Measurements from ENCODE around the gene COMT. TPM values are rescaled to one million over a fixed set of nuclear protein-coding genes. Genes with fewer than 3 reads are reported as not detected.

COMT gene
- total RNA-seq, 1 experiment from 2014 or later: 72.0 TPM

GRCh38 chr22:19988965-19989724, 47.6 kb downstream of the COMT start:
- H3K4me2 ChIP-seq (ENCODE audit: low read depth, low read length, poor library complexity, severe bottlenecking): no peak overlapping the region
- peaks cover 33% of the 10 kb centered on the region for H4K20me1 ChIP-seq (ENCODE audit: insufficient read depth, low read depth, low read length)
- H3K36me3 ChIP-seq (ENCODE audit: insufficient read depth, low read length): no peaks in the 10 kb centered on the region
- peaks cover 5% of the 10 kb centered on the region for H3K4me1 ChIP-seq (ENCODE audit: low read length)
- no peaks in the 10 kb centered on the region for H3K9me2 ChIP-seq (replicated peaks; ENCODE audit: insufficient read depth, low read length)
- H3K27ac ChIP-seq (ENCODE audit: low read length): no peak overlapping the region
- H3K27me3 ChIP-seq (ENCODE audit: low read length): no peaks in the 10 kb centered on the region
- H3K79me2 ChIP-seq (ENCODE audit: low read length): no peaks in the 10 kb centered on the region; the same call in 1 of the 2 replicates
- no peaks in the 10 kb centered on the region for H3K9me3 ChIP-seq (ENCODE audit: low read length)
- H2AFZ ChIP-seq (ENCODE audit: low read length): no peak overlapping the region
- no peak overlapping the region for H3K9ac ChIP-seq (ENCODE audit: low read length)
- no peak for DNase-seq
- no peak overlapping the region for H3K4me3 ChIP-seq (ENCODE audit: low read length)

DNA sequence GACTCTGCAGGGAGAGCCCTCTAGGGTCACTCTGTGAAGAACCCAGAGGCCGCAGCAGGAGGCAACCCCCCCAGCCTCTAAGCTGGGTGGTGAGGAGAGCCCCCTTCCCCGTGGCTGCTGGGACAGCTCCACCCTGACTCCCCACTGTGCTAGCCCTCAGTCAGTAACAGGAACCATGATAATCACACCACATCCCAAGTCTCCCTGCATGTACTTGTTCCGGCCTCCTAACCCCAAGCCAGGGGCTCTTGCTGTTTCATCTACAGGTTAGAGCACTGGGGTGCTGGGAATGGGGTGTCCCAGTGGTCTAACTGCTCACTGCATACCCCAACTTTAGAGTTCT, 48.1 kb downstream of the COMT start:
- Histone ChIP-seq H3K27me3 (ENCODE audit: low read length) (no peaks in the 10 kb centered on the region), H4K20me1 (ENCODE audit: insufficient read depth, low read depth, low read length) (peaks cover 30% of the 10 kb centered on the region), H3K4me3 (ENCODE audit: low read length) (no peak overlapping the region), H2AFZ (ENCODE audit: low read length) (no peak overlapping the region), H3K27ac (ENCODE audit: low read length) (no peak overlapping the region), H3K9me3 (ENCODE audit: low read length) (no peaks in the 10 kb centered on the region), H3K9me2 (replicated peaks; ENCODE audit: insufficient read depth, low read length) (no peaks in the 10 kb centered on the region), H3K4me1 (ENCODE audit: low read length) (peaks cover 5% of the 10 kb centered on the region), H3K79me2 (ENCODE audit: low read length) (no peaks in the 10 kb centered on the region; the same call in 1 of the 2 replicates), H3K4me2 (ENCODE audit: low read depth, low read length, poor library complexity, severe bottlenecking) (no peak overlapping the region), H3K36me3 (ENCODE audit: insufficient read depth, low read length) (no peaks in the 10 kb centered on the region), H3K9ac (ENCODE audit: low read length) (no peak overlapping the region)
- no peak for DNase-seq

DNA sequence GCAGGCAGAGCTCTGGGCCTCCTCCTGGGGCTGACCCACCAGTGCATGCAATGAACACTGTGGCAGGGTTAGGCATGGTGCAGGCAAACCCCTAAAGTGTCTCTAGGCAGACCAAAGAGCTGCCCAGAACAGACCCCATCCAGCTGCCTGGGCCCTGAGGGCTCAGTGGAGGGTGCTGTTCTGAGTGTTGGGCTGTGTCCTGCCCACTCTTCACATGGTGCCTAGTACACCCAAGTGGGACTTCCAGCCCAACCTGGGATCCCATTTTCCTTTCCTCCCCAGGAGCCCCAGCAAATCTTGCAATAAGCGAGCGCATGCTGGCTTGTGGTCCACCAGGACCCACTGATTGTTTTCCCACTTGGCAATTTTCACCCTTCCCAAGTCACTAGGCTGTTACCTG, 48.6 kb downstream of the COMT start:
- Histone ChIP-seq H3K27me3 (ENCODE audit: low read length) (no peaks in the 10 kb centered on the region), H3K4me3 (ENCODE audit: low read length) (no peak overlapping the region), H2AFZ (ENCODE audit: low read length) (no peak overlapping the region), H3K4me1 (ENCODE audit: low read length) (peaks cover 5% of the 10 kb centered on the region), H3K36me3 (ENCODE audit: insufficient read depth, low read length) (no peaks in the 10 kb centered on the region), H3K27ac (ENCODE audit: low read length) (no peak overlapping the region), H3K79me2 (ENCODE audit: low read length) (no peaks in the 10 kb centered on the region; the same call in 1 of the 2 replicates), H3K9me3 (ENCODE audit: low read length) (no peaks in the 10 kb centered on the region), H3K4me2 (ENCODE audit: low read depth, low read length, poor library complexity, severe bottlenecking) (no peak overlapping the region), H4K20me1 (ENCODE audit: insufficient read depth, low read depth, low read length) (peaks cover 25% of the 10 kb centered on the region), H3K9me2 (replicated peaks; ENCODE audit: insufficient read depth, low read length) (no peaks in the 10 kb centered on the region), H3K9ac (ENCODE audit: low read length) (no peak overlapping the region)
- no peak for DNase-seq

GRCh38 chr22:19990609-19991394, 49.2 kb downstream of the COMT start:
- Histone ChIP-seq H3K4me1 (ENCODE audit: low read length) (peaks cover 5% of the 10 kb centered on the region), H3K4me2 (ENCODE audit: low read depth, low read length, poor library complexity, severe bottlenecking) (no peak overlapping the region), H3K9me2 (replicated peaks; ENCODE audit: insufficient read depth, low read length) (no peaks in the 10 kb centered on the region), H3K36me3 (ENCODE audit: insufficient read depth, low read length) (no peaks in the 10 kb centered on the region), H4K20me1 (ENCODE audit: insufficient read depth, low read depth, low read length) (peaks cover 23% of the 10 kb centered on the region), H3K27ac (ENCODE audit: low read length) (no peak overlapping the region), H3K79me2 (ENCODE audit: low read length) (no peaks in the 10 kb centered on the region; the same call in 1 of the 2 replicates), H3K27me3 (ENCODE audit: low read length) (no peaks in the 10 kb centered on the region), H3K4me3 (ENCODE audit: low read length) (no peak overlapping the region), H3K9ac (ENCODE audit: low read length) (no peak overlapping the region), H3K9me3 (ENCODE audit: low read length) (no peaks in the 10 kb centered on the region), H2AFZ (ENCODE audit: low read length) (no peak overlapping the region)
- DNase-seq: no peak

DNA sequence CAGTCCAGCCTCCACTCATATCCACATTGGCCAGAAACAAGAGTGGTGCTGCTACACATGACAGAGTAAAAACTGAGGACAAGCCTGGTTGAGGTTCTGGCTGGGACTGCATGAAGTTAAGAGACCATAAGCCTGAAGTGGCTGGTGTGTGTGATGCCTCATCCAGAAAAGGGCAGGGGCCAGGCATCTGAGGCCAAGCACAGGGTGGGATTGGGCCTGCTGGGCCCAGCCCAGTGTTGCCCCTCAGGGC, 49.7 kb downstream of the COMT start:
- no peak overlapping the region for H3K27ac ChIP-seq (ENCODE audit: low read length)
- no peaks in the 10 kb centered on the region for H3K9me3 ChIP-seq (ENCODE audit: low read length)
- H3K27me3 ChIP-seq (ENCODE audit: low read length): no peaks in the 10 kb centered on the region
- no peaks in the 10 kb centered on the region; the same call in 1 of the 2 replicates for H3K79me2 ChIP-seq (ENCODE audit: low read length)
- H3K4me2 ChIP-seq (ENCODE audit: low read depth, low read length, poor library complexity, severe bottlenecking): no peak overlapping the region
- H2AFZ ChIP-seq (ENCODE audit: low read length): no peak overlapping the region
- H4K20me1 ChIP-seq (ENCODE audit: insufficient read depth, low read depth, low read length): peaks cover 21% of the 10 kb centered on the region; the same call in 1 of the 2 replicates
- H3K36me3 ChIP-seq (ENCODE audit: insufficient read depth, low read length): no peaks in the 10 kb centered on the region
- DNase-seq: no peak
- H3K4me3 ChIP-seq (ENCODE audit: low read length): no peak overlapping the region
- H3K4me1 ChIP-seq (ENCODE audit: low read length): peaks cover 5% of the 10 kb centered on the region
- H3K9ac ChIP-seq (ENCODE audit: low read length): no peak overlapping the region
- no peaks in the 10 kb centered on the region for H3K9me2 ChIP-seq (replicated peaks; ENCODE audit: insufficient read depth, low read length)

DNA sequence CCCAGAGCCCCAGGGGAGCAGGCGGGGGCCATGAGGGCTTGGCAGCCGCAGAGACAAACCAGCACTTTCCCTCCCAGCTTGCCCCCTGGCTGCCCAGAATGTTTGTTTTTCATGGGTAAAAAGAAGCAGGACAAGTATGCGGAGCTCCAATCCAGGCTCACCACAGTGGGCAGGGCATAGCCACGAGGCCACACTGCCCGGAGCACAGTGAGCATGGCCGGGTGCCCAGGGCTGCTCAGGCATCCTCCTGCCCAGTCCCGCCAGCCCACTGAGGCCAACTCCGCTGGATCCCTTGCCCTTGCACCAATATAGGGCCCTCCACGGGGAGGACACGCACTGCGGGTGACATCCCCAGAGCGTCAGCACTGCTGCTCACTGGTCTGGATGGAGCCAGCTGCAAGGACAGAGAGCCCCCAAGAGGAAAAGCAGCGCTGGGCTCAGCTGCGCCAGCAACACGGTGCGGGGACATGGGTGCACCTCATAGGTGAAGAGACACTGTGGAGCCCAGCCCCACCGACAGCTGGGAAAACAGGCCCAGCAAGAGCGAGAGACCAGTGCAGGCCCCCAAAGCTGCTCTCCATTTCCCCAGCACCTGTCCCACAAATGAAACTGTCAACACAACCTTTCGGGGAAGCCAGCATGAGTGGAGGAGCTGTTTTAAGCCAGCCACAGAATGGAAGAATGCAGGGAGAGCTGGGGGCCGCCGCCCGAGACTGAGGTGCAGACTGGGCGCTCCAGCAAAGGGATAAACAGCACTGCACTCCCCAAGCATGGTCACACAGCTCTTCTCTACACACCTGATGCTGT, 50.3 kb downstream of the COMT start:
- Histone ChIP-seq H3K9ac (ENCODE audit: low read length) (no peak overlapping the region), H4K20me1 (ENCODE audit: insufficient read depth, low read depth, low read length) (peaks cover 16% of the 10 kb centered on the region; the same call in 1 of the 2 replicates), H3K27me3 (ENCODE audit: low read length) (no peaks in the 10 kb centered on the region), H3K4me3 (ENCODE audit: low read length) (no peak overlapping the region), H2AFZ (ENCODE audit: low read length) (no peak overlapping the region), H3K9me3 (ENCODE audit: low read length) (no peaks in the 10 kb centered on the region), H3K9me2 (replicated peaks; ENCODE audit: insufficient read depth, low read length) (no peaks in the 10 kb centered on the region), H3K79me2 (ENCODE audit: low read length) (no peaks in the 10 kb centered on the region; the same call in 1 of the 2 replicates), H3K4me1 (ENCODE audit: low read length) (peaks cover 1% of the 10 kb centered on the region), H3K27ac (ENCODE audit: low read length) (no peak overlapping the region), H3K36me3 (ENCODE audit: insufficient read depth, low read length) (no peaks in the 10 kb centered on the region), H3K4me2 (ENCODE audit: low read depth, low read length, poor library complexity, severe bottlenecking) (no peak overlapping the region)
- no peak for DNase-seq

GRCh38 chr22:19992481-19992911, 50.9 kb downstream of the COMT start:
- no peaks in the 10 kb centered on the region for H3K9me3 ChIP-seq (ENCODE audit: low read length)
- H3K36me3 ChIP-seq (ENCODE audit: insufficient read depth, low read length): no peaks in the 10 kb centered on the region
- no peaks in the 10 kb centered on the region for H3K27me3 ChIP-seq (ENCODE audit: low read length)
- peaks cover 13% of the 10 kb centered on the region; the same call in 1 of the 2 replicates for H4K20me1 ChIP-seq (ENCODE audit: insufficient read depth, low read depth, low read length)
- H3K4me1 ChIP-seq (ENCODE audit: low read length): no peaks in the 10 kb centered on the region
- H3K79me2 ChIP-seq (ENCODE audit: low read length): no peaks in the 10 kb centered on the region; the same call in 1 of the 2 replicates
- no peak overlapping the region for H3K27ac ChIP-seq (ENCODE audit: low read length)
- no peak overlapping the region for H3K9ac ChIP-seq (ENCODE audit: low read length)
- no peak overlapping the region for H2AFZ ChIP-seq (ENCODE audit: low read length)
- H3K4me2 ChIP-seq (ENCODE audit: low read depth, low read length, poor library complexity, severe bottlenecking): no peak overlapping the region
- no peaks in the 10 kb centered on the region for H3K9me2 ChIP-seq (replicated peaks; ENCODE audit: insufficient read depth, low read length)
- H3K4me3 ChIP-seq (ENCODE audit: low read length): no peak overlapping the region
- DNase-seq: no peak

DNA sequence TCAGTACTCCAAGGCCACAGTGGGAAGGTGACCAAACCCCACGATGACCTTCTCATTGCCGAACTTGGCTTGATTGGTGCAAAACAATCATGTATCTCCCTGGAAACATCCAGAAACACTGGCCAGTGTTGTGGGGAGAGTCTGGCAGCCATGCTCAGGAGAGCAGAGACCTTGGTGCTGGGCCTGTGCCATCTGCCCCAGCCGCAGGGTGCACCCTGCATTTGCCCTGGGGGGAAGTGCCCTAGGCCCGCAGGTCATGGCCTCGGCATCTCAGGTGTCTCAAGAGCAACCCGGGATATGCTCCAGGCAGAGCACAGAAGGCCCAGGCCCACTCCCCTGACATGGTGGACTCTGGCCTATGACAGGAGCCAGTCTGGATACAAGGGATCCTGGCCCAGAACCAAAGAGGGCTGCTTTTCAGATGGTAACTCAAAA, 51.4 kb downstream of the COMT start:
- Histone ChIP-seq H2AFZ (ENCODE audit: low read length) (no peak overlapping the region), H3K4me2 (ENCODE audit: low read depth, low read length, poor library complexity, severe bottlenecking) (no peak overlapping the region), H3K4me3 (ENCODE audit: low read length) (no peak overlapping the region), H3K79me2 (ENCODE audit: low read length) (no peaks in the 10 kb centered on the region; the same call in 1 of the 2 replicates), H3K27ac (ENCODE audit: low read length) (no peak overlapping the region), H3K36me3 (ENCODE audit: insufficient read depth, low read length) (no peaks in the 10 kb centered on the region), H3K9me3 (ENCODE audit: low read length) (no peaks in the 10 kb centered on the region), H3K9ac (ENCODE audit: low read length) (no peak overlapping the region), H3K9me2 (replicated peaks; ENCODE audit: insufficient read depth, low read length) (no peaks in the 10 kb centered on the region), H3K4me1 (ENCODE audit: low read length) (no peaks in the 10 kb centered on the region), H4K20me1 (ENCODE audit: insufficient read depth, low read depth, low read length) (peaks cover 11% of the 10 kb centered on the region; the same call in 1 of the 2 replicates), H3K27me3 (ENCODE audit: low read length) (no peaks in the 10 kb centered on the region)
- no peak for DNase-seq

All from Karpas-422 (cell line).